ENCODE data around the gene KCNH2.

KCNH2 gene

DNA sequence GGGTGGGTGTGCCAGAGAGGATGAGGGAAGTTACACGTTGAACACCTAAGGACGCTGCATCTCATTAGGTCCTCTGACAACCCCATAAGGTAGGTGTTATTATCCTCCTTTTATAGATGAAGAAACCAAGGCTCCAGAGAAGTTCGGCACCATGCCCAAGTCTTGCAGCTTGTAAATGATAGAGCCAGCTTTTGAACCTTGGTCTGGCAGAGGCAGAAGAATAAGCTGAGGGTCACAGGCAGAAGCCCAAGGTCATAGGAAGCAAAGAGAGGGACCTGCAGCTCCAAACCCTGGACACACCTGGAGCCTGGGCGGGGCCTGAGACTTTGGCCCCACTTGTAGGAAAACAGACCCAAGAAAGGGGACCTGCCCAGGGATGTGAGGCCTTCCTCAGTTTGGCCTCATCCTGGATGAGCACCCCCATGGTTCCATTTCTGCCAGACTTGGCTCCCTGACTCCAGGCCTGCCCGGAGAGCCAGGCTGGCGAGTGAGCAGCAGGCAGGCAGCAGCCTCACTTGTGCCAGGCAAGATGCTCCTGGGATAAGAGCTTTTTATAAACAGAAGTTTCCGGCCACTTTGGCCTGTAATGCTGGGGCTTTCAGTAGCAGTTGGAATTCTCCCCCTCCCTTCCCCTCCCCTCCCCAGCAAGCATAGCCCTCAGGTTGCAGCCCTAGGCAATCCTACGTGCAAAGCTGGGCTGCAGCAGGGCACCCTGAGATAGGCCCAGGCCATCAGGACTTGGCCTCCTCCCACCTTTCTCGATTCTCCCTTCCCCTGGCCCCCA, 2.4 kb downstream of the KCNH2 start:
- Histone ChIP-seq H3K36me3 (ENCODE audit: control insufficient read depth, insufficient read depth, low read length) (no peaks in the 10 kb centered on the region), H3K4me3 (ENCODE audit: insufficient read depth, low read depth, low read length) (peak overlapping the region; percentile 57), H3K4me1 (ENCODE audit: control insufficient read depth, insufficient read depth, low read length) (peaks cover 55% of the 10 kb centered on the region), H3K27me3 (ENCODE audit: control insufficient read depth, insufficient read depth, low read length, poor library complexity, severe bottlenecking) (peaks cover 25% of the 10 kb centered on the region), H3K27ac (ENCODE audit: insufficient read depth, low read depth, low read length, poor library complexity, severe bottlenecking) (no peak overlapping the region), H3K9me3 (ENCODE audit: control insufficient read depth, low read length) (no peaks in the 10 kb centered on the region)
- WGBS, 2 experiments: 72 to 73% methylated on average over 9 of the region's 9 CpGs

DNA sequence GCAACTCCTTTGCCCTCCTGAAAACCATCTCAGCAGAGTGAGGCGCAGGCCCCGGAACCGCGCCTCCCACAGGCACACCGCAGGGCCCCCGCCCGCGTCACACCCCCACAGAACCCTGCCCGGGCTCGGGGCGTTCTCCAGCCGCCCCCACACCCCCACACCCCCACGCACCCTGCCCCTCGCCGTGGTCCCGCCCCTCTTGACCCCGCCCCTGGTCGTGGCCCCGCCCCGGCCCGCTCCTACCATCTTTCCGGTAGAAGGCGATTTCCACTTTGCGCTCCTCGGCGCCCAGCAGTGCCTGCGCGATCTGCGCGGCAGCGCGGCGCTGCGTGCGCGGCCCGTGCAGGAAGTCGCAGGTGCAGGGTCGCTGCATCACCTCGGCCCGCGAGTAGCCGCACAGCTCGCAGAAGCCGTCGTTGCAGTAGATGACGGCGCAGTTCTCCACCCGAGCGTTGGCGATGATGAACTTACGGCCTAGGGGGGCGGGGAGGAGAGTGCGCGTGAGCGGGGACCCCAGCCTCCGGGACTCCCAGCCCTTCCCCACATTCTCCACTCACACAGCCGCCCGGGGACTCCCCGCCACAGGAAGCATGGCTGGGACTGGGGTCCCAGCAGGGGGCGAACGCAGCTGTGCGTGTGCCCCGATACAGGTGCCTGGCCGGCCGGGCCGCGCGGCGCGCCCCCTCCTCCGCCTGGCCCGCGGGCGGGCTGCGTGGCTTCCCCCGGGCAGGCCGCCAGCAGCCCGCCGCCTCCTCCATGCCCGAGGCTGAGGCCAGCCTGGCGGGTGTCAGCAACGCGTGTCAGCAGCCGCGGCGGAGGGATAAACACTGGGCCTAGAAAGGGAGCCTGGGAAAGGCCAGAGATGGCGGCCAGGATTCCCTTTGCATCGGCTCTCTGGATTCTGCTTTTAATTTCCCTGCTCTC, 3.4 kb downstream of the KCNH2 start:
- no peaks in the 10 kb centered on the region for H3K36me3 ChIP-seq (ENCODE audit: control insufficient read depth, insufficient read depth, low read length)
- peaks cover 25% of the 10 kb centered on the region for H3K27me3 ChIP-seq (ENCODE audit: control insufficient read depth, insufficient read depth, low read length, poor library complexity, severe bottlenecking)
- peaks cover 55% of the 10 kb centered on the region for H3K4me1 ChIP-seq (ENCODE audit: control insufficient read depth, insufficient read depth, low read length)
- WGBS, 2 experiments: 3 to 4% methylated on average over 86 to 89 of the region's 89 CpGs
- H3K4me3 ChIP-seq (ENCODE audit: insufficient read depth, low read depth, low read length): peak overlapping the region; percentile 57
- no peaks in the 10 kb centered on the region for H3K9me3 ChIP-seq (ENCODE audit: control insufficient read depth, low read length)
- no peak overlapping the region for H3K27ac ChIP-seq (ENCODE audit: insufficient read depth, low read depth, low read length, poor library complexity, severe bottlenecking)

DNA sequence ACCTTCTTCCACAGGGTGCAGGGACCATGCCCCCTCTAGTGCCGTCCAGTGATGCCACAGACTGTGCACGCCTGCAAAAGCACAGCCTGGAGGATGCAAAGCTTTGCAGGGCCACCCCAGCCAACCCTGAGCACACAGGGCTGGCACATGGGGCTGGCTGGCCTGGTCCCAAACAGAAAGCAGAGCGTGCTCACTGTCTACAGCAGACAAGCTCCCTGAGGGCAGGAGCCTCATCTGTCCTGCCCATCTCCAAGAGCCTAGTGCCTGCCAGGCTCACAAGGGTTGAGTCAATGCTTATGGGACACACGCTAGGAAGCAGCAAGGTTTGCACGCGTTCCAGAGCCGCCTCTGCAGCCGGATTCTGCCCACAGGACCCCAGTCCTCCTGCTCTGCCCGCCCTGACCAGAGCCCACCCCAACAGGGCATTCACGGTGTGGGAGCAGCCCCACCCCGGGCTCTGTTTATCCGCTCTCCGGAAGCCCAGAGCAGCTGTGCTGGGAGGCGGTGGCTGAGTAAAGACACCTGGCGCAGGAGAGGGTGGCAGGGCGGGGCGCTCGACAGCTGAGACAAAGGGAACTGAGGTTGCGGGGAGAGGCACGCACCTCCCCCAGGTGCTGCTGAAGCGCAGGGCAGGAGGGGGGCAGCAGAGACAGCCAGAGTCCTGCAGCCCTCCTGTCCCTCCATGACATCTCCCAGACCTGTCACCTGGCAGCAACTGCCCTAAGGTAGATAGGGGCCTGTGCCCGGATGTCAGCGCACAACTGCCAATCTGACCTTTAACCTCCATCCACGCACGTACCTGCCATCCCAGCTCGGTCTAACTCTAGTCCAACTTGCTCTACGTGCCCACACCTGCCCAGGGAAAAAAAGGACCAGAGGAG, 4.3 kb downstream of the KCNH2 start:
- Histone ChIP-seq H3K4me1 (ENCODE audit: control insufficient read depth, insufficient read depth, low read length) (peaks cover 63% of the 10 kb centered on the region), H3K27me3 (ENCODE audit: control insufficient read depth, insufficient read depth, low read length, poor library complexity, severe bottlenecking) (peaks cover 25% of the 10 kb centered on the region), H3K4me3 (ENCODE audit: insufficient read depth, low read depth, low read length) (no peak overlapping the region), H3K9me3 (ENCODE audit: control insufficient read depth, low read length) (no peaks in the 10 kb centered on the region), H3K27ac (ENCODE audit: insufficient read depth, low read depth, low read length, poor library complexity, severe bottlenecking) (no peak overlapping the region), H3K36me3 (ENCODE audit: control insufficient read depth, insufficient read depth, low read length) (no peaks in the 10 kb centered on the region)
- 77 to 81% methylated on average over 27 of the region's 27 CpGs for WGBS, 2 experiments

DNA sequence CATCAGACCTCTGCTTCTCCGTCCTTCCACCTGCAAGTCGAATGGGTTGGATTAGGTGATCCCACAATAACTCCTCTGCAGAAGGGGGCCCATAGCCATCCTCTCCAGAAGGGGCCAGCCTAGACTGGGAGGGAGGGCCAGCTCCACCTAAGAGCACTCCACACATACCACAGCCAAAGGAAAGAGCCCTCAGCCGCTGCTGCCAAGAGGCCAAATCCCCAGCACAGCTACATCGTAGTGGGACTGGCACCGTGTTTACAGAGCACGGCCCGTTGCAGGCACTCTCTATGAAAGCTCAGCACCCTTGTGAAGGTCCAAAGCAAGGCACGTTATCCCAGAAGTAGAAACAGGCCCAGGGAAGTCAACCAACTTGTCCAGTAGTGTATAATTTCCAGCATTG, 5.4 kb downstream of the KCNH2 start:
- WGBS, 2 experiments: 89% methylated on average over 8 of the region's 8 CpGs
- no peak overlapping the region for H3K4me3 ChIP-seq (ENCODE audit: insufficient read depth, low read depth, low read length)
- H3K27me3 ChIP-seq (ENCODE audit: control insufficient read depth, insufficient read depth, low read length, poor library complexity, severe bottlenecking): peaks cover 25% of the 10 kb centered on the region
- no peaks in the 10 kb centered on the region for H3K9me3 ChIP-seq (ENCODE audit: control insufficient read depth, low read length)
- peaks cover 67% of the 10 kb centered on the region for H3K4me1 ChIP-seq (ENCODE audit: control insufficient read depth, insufficient read depth, low read length)
- H3K36me3 ChIP-seq (ENCODE audit: control insufficient read depth, insufficient read depth, low read length): no peaks in the 10 kb centered on the region
- H3K27ac ChIP-seq (ENCODE audit: insufficient read depth, low read depth, low read length, poor library complexity, severe bottlenecking): no peak overlapping the region

DNA sequence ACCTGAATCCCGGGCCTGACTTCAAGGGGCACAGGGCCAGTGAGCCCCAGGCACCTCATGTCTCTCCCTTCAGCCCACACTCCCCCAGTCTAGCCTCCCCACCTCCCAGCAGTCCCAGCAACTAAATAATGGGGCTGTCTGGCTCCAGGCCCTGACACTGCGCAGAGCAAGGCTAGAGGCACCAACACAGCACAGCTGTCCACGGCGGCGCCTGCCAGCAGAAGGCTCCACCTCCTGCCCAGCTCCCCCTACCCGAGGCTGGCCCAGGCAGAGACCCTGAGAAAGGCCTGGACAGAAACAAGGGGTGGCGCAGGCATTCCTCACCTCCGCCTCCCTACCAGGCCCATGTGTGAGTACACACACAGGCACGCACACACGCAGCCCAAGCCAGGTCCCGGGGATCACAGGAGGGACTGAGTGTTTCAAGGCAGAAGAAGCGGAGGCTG, 6.1 kb downstream of the KCNH2 start:
- Histone ChIP-seq H3K36me3 (ENCODE audit: control insufficient read depth, insufficient read depth, low read length) (no peaks in the 10 kb centered on the region), H3K4me3 (ENCODE audit: insufficient read depth, low read depth, low read length) (no peak overlapping the region), H3K27me3 (ENCODE audit: control insufficient read depth, insufficient read depth, low read length, poor library complexity, severe bottlenecking) (peaks cover 20% of the 10 kb centered on the region), H3K9me3 (ENCODE audit: control insufficient read depth, low read length) (no peaks in the 10 kb centered on the region), H3K4me1 (ENCODE audit: control insufficient read depth, insufficient read depth, low read length) (peaks cover 63% of the 10 kb centered on the region), H3K27ac (ENCODE audit: insufficient read depth, low read depth, low read length, poor library complexity, severe bottlenecking) (peak overlapping the region; percentile 71)
- 77 to 82% methylated on average over 12 of the region's 12 CpGs for WGBS, 2 experiments

DNA sequence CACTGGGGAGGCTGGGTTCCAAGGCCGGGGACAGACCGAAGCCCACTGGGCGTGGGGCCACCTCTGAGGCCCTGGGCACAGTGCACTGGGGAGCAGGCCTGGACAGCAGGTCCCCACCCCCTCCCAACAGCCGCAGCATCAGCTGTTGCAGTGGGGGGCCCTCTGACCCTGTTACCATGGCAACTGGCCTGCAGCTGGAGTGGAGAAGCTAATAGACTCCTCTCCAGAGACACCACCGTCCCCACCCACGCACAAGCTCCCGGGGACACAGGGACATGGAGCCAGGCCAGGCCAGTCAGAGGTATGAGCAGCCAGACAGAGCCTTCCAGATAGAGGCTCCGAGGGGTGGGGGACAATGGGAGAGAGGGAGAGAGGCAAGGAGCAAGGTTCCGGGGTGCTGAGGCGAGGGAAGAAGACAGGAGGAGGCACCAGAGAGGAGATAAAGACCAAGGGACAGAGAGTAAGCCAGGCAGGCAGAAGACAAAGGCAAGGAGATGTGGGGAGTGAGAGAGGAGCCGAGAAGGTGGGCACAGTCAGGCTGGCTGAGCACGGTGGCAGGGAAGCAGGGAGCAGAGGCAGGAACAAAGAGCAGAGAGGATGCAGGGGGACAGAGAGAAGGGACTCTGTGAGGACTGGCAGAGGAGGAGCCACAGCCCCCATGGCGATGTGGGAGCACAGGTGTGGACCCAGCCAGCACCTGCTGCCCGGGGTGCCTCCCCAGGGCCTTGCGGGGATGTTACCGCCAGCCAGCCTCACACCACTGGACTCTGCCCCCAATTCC, 6.7 kb downstream of the KCNH2 start:
- H3K4me1 ChIP-seq (ENCODE audit: control insufficient read depth, insufficient read depth, low read length): peaks cover 57% of the 10 kb centered on the region
- no peak overlapping the region for H3K4me3 ChIP-seq (ENCODE audit: insufficient read depth, low read depth, low read length)
- peaks cover 14% of the 10 kb centered on the region for H3K27me3 ChIP-seq (ENCODE audit: control insufficient read depth, insufficient read depth, low read length, poor library complexity, severe bottlenecking)
- no peaks in the 10 kb centered on the region for H3K36me3 ChIP-seq (ENCODE audit: control insufficient read depth, insufficient read depth, low read length)
- no peaks in the 10 kb centered on the region for H3K9me3 ChIP-seq (ENCODE audit: control insufficient read depth, low read length)
- H3K27ac ChIP-seq (ENCODE audit: insufficient read depth, low read depth, low read length, poor library complexity, severe bottlenecking): peak overlapping the region; percentile 71
- WGBS, 2 experiments: 59 to 63% methylated on average over 16 of the region's 16 CpGs

DNA sequence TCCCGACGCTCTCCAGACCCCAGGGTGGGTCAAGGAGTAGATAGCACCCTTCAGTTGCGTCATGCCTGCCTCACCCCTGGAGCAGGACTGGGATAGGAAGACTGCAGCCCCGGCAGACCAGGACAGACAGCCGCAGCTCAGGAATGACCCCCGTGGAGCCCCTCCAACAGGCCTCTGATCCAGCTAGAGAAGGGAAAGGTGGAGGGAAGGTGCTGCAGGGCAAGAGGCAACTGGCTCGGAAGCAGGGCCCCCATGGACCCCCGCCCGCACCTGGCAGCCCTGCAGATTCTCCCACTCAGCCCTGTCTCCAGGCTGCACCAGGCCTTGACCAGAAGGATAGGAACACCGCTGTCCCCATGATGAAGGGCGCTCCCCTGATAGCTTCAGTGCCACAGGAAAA, 7.7 kb downstream of the KCNH2 start:
- H3K4me3 ChIP-seq (ENCODE audit: insufficient read depth, low read depth, low read length): no peak overlapping the region
- no peaks in the 10 kb centered on the region for H3K36me3 ChIP-seq (ENCODE audit: control insufficient read depth, insufficient read depth, low read length)
- 74 to 79% methylated on average over 11 of the region's 11 CpGs for WGBS, 2 experiments
- peaks cover 4% of the 10 kb centered on the region for H3K27me3 ChIP-seq (ENCODE audit: control insufficient read depth, insufficient read depth, low read length, poor library complexity, severe bottlenecking)
- H3K27ac ChIP-seq (ENCODE audit: insufficient read depth, low read depth, low read length, poor library complexity, severe bottlenecking): no peak overlapping the region
- no peaks in the 10 kb centered on the region for H3K9me3 ChIP-seq (ENCODE audit: control insufficient read depth, low read length)
- H3K4me1 ChIP-seq (ENCODE audit: control insufficient read depth, insufficient read depth, low read length): peaks cover 47% of the 10 kb centered on the region

DNA sequence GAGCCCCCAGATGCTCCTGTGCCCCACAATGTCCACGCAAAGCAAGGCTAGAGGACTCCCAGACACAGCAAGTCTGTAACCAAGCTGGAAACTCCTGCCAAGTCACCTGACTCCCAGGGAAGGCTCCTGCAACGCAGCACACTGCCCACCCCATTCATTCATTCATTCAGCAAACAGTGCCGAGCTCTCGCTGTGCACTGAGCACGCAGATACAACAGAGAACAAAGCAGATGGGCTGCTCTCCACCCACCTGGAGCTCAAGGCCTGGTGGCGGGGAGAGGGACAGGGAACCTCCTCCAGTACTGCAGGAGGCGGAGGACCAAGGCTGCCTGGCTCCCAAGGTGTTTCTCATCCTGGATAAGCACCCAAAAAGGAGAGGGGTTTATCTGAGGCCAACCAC, 8.6 kb downstream of the KCNH2 start:
- WGBS, 2 experiments: 38 to 47% methylated on average over 7 of the region's 7 CpGs
- H3K4me1 ChIP-seq (ENCODE audit: control insufficient read depth, insufficient read depth, low read length): peaks cover 52% of the 10 kb centered on the region

DNA sequence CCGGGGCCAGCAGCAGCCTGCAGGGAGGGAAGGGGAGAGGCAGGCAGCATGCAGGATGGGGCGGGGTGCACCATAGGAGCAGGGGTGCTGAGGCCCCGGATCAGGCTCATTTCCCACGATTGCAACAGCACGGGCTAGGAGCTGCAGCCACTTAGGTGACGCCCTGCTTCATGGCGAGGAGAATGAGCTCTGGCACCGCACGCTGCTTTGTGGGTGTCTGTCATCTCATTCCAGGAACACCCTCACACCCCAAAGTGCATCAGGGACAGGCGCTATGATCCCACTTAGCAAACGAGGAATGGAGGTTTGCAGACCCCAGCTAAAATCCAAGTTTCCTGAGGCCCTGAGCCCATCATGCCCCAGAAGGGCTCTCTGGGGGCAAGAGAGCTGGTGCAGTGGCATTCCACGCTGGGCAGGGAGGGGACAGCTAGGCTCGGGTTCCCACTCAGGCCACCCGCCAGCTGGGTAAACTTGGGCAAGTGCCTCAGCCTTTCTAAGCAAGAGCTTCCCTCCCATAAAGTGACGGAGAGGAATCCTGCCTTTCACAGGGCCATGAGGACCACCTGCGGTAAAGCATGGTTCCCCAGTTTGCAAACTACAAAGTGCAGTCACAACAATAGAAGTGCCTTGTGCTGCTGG, 9.3 kb downstream of the KCNH2 start:
- 70 to 73% methylated on average over 16 of the region's 16 CpGs for WGBS, 2 experiments
- no peaks in the 10 kb centered on the region for H3K9me3 ChIP-seq (ENCODE audit: control insufficient read depth, low read length)
- no peak overlapping the region for H3K27ac ChIP-seq (ENCODE audit: insufficient read depth, low read depth, low read length, poor library complexity, severe bottlenecking)
- H3K4me3 ChIP-seq (ENCODE audit: insufficient read depth, low read depth, low read length): no peak overlapping the region
- no peaks in the 10 kb centered on the region for H3K27me3 ChIP-seq (ENCODE audit: control insufficient read depth, insufficient read depth, low read length, poor library complexity, severe bottlenecking)
- H3K36me3 ChIP-seq (ENCODE audit: control insufficient read depth, insufficient read depth, low read length): no peaks in the 10 kb centered on the region
- peaks cover 51% of the 10 kb centered on the region for H3K4me1 ChIP-seq (ENCODE audit: control insufficient read depth, insufficient read depth, low read length)

More for the DNA sequence above, 8.6 kb downstream of the KCNH2 start:
- H3K27ac ChIP-seq (ENCODE audit: insufficient read depth, low read depth, low read length, poor library complexity, severe bottlenecking): no peak overlapping the region
- no peaks in the 10 kb centered on the region for H3K9me3 ChIP-seq (ENCODE audit: control insufficient read depth, low read length)
- H3K36me3 ChIP-seq (ENCODE audit: control insufficient read depth, insufficient read depth, low read length): no peaks in the 10 kb centered on the region
- no peak overlapping the region for H3K4me3 ChIP-seq (ENCODE audit: insufficient read depth, low read depth, low read length)
- H3K27me3 ChIP-seq (ENCODE audit: control insufficient read depth, insufficient read depth, low read length, poor library complexity, severe bottlenecking): no peaks in the 10 kb centered on the region
